Neural progenitor cell (in vitro differentiated cells): ENCODE measurements around the gene C4A.

Experiments
- EZH2 ChIP-seq: fragments of 200-600 bp; sonication (generic); IDR thresholded peaks from 2 replicates; pipeline ENCODE4 v1.6.1; 2017; ENCODE audit warnings: antibody characterized with exemption, mild to moderate bottlenecking, moderate library complexity
- EZH2phosphoT487 ChIP-seq: fragments of 200-600 bp; sonication (generic); IDR thresholded peaks from 2 replicates; pipeline ENCODE4 v1.6.1; 2017; ENCODE audit warnings: antibody characterized with exemption
- TF ChIP-seq, protein P1 (sequence below): fragments of 200-600 bp; sonication (generic); IDR thresholded peaks from 2 replicates; pipeline ENCODE4 v1.5.1; 2017; ENCODE audit warnings: antibody characterized with exemption, mild to moderate bottlenecking

GRCh38 chr6:31971993-31972708 lies 9.7 kb upstream of the C4A start, which contains the start of gene DXO:
- TF ChIP-seq, protein P1, sequence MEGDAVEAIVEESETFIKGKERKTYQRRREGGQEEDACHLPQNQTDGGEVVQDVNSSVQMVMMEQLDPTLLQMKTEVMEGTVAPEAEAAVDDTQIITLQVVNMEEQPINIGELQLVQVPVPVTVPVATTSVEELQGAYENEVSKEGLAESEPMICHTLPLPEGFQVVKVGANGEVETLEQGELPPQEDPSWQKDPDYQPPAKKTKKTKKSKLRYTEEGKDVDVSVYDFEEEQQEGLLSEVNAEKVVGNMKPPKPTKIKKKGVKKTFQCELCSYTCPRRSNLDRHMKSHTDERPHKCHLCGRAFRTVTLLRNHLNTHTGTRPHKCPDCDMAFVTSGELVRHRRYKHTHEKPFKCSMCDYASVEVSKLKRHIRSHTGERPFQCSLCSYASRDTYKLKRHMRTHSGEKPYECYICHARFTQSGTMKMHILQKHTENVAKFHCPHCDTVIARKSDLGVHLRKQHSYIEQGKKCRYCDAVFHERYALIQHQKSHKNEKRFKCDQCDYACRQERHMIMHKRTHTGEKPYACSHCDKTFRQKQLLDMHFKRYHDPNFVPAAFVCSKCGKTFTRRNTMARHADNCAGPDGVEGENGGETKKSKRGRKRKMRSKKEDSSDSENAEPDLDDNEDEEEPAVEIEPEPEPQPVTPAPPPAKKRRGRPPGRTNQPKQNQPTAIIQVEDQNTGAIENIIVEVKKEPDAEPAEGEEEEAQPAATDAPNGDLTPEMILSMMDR, result no peak
- no peak for TF ChIP-seq EZH2phosphoT487
- TF ChIP-seq EZH2, result no peak
